Breast epithelium (tissue), 4 donors: Measurements from ENCODE around the gene RADIL. TPM values are rescaled to one million over a fixed set of nuclear protein-coding genes. Genes with fewer than 3 reads are reported as not detected.

Source experiments
- DNase-seq, 2 donors: peaks; one replicate each; pipeline ENCODE4 v3.0.0-alpha.2; 2019; ENCODE audit warnings: low spot score in 2 of 2
- H3K27ac ChIP-seq, 2 donors: fragments of 200-600 bp; sonication (generic) in 1 of 2; one replicate each; pipeline ENCODE4 v1.5.1; 2016 to 2019; ENCODE audit warnings: mild to moderate bottlenecking in 1 of 2
- H3K27me3 ChIP-seq, 2 donors: fragments of 200-600 bp; sonication (generic) in 1 of 2; one replicate each; pipeline versions ENCODE4 v1.5.1 to v1.6.0; 2017 to 2019; ENCODE audit warnings: control low read depth in 1 of 2, mild to moderate bottlenecking in 1 of 2
- H3K36me3 ChIP-seq: fragments of 200-600 bp; one replicate; pipeline ENCODE4 v1.5.1; 2019
- H3K4me1 ChIP-seq, 2 donors: fragments of 200-600 bp; sonication (generic); one replicate each; pipeline ENCODE4 v1.5.1; 2016 to 2019; ENCODE audit warnings: control low read depth in 1 of 2
- H3K4me3 ChIP-seq, 3 donors: fragments of 200-600 bp; sonication (generic); 1 replicate in 2 of 3; 2 replicates in 1 of 3; pipeline ENCODE4 v1.5.1; 2016 to 2019; ENCODE audit warnings: mild to moderate bottlenecking in 3 of 3, moderate library complexity in 2 of 3
- H3K9me3 ChIP-seq, 2 donors: fragments of 200-600 bp; sonication (generic) in 1 of 2; one replicate each; pipeline ENCODE4 v1.5.1; 2016 to 2019; ENCODE audit warnings: control low read depth in 1 of 2
- CTCF ChIP-seq, 3 donors: fragments of 450-650 bp; IDR thresholded peaks; one replicate each; pipeline ENCODE4 v1.5.1; 2016 to 2017; ENCODE audit warnings: antibody characterized with exemption in 3 of 3, mild to moderate bottlenecking in 3 of 3, moderate library complexity in 3 of 3
- POLR2A ChIP-seq: fragments of 450-650 bp; IDR thresholded peaks from one replicate; pipeline ENCODE4 v1.6.1; 2016; ENCODE audit warnings: antibody characterized with exemption, mild to moderate bottlenecking, moderate library complexity
- POLR2AphosphoS5 ChIP-seq, 3 donors: sonication (generic); formaldehyde crosslinking; IDR thresholded peaks; one replicate each; pipeline ENCODE4 v1.6.1; 2017; ENCODE audit warnings: antibody characterized with exemption in 3 of 3
- intact Hi-C: fragments of 100-400 bp; cut with DNase I; formaldehyde crosslinking; loops from one replicate; pipeline ENCODE4 v1.15.1; 2023; ENCODE audit warnings: low total_unique reads
- total RNA-seq, 3 donors: library from RNA; depleted of rRNA; stranded (reverse); fragments of >200 nt; gene quantifications; one replicate each; pipeline ENCODE4 v1.1.0, GENCODE V29; 2016

The RADIL gene
- total RNA-seq, 3 donors from 2014 or later, result 4.4 to 8.5 (median 5.9) TPM

GRCh38 chr7:4768597-4769569, 114.6 kb downstream of the RADIL start:
- Histone ChIP-seq H3K27ac (no peak overlapping the region), H3K36me3 (no peaks in the 10 kb centered on the region), H3K9me3 (no peaks in the 10 kb centered on the region), H3K4me1 (no peaks in the 10 kb centered on the region), H3K27me3 (no peaks in the 10 kb centered on the region), H3K4me3 (no peak overlapping the region)
- intact Hi-C loops, result no loop called here
- DNase-seq, result no peak
- TF ChIP-seq CTCF (IDR thresholded peaks at IDR 0.05) (no peak), POLR2A (no peak), POLR2AphosphoS5 (IDR thresholded peaks at IDR 0.05) (no peak)

- Histone ChIP-seq H3K27ac (peak overlapping the region in 1 of 2 donors; percentile 69), H3K36me3 (no peaks in the 10 kb centered on the region), H3K27me3 (no peaks in the 10 kb centered on the region), H3K4me1 (no peaks in the 10 kb centered on the region), H3K9me3 (no peaks in the 10 kb centered on the region), H3K4me3 (no peak overlapping the region)
- intact Hi-C loops, result no loop called here
- TF ChIP-seq POLR2A, result no peak
- no peak for TF ChIP-seq CTCF (IDR thresholded peaks at IDR 0.05)
- no peak for TF ChIP-seq POLR2AphosphoS5 (IDR thresholded peaks at IDR 0.05)
- no peak for DNase-seq
Measured at GRCh38 chr7:4766666-4767519, 116.6 kb downstream of the RADIL start.

- H3K27ac ChIP-seq, result peak overlapping the region; percentile 48 to 69
- H3K4me1 ChIP-seq, result no peaks in the 10 kb centered on the region
- no peaks in the 10 kb centered on the region for H3K9me3 ChIP-seq
- no peaks in the 10 kb centered on the region for H3K36me3 ChIP-seq
- intact Hi-C loops, result no loop called here
- H3K27me3 ChIP-seq, result no peaks in the 10 kb centered on the region
- no peak overlapping the region for H3K4me3 ChIP-seq
- no peak for DNase-seq
- TF ChIP-seq POLR2A (no peak), POLR2AphosphoS5 (IDR thresholded peaks at IDR 0.05) (no peak), CTCF (IDR thresholded peaks at IDR 0.05) (no peak)
Measured at GRCh38 chr7:4765776-4766490, 117.6 kb downstream of the RADIL start.

- peak overlapping the region in 1 of 3 donors; percentile 8 for H3K4me3 ChIP-seq
- H3K9me3 ChIP-seq, result no peaks in the 10 kb centered on the region
- DNase-seq, result no peak
- H3K36me3 ChIP-seq, result peaks cover 4% of the 10 kb centered on the region
- intact Hi-C loops, result loop anchor here (5.0 kb wide), 1 partner anchor 82 kb away; the partner anchor contains the start of gene FOXK1
- no peaks in the 10 kb centered on the region for H3K27me3 ChIP-seq
- peak overlapping the region; percentile 48 to 69 for H3K27ac ChIP-seq
- H3K4me1 ChIP-seq, result no peaks in the 10 kb centered on the region
- TF ChIP-seq POLR2AphosphoS5 (IDR thresholded peaks at IDR 0.05) (no peak), POLR2A (no peak), CTCF (IDR thresholded peaks at IDR 0.05) (no peak)
Measured at GRCh38 chr7:4764402-4765007, 119.0 kb downstream of the RADIL start.
